Measurements from ENCODE around the gene INSIG1. TPM values are rescaled to one million over a fixed set of nuclear protein-coding genes. Genes with fewer than 3 reads are reported as not detected.
A peak's percentile ranks its signal among the peaks of the same experiment; 100 is the strongest.

Gene INSIG1
- total RNA-seq, 1 experiment from 2014 or later = 53.4 TPM

DNA sequence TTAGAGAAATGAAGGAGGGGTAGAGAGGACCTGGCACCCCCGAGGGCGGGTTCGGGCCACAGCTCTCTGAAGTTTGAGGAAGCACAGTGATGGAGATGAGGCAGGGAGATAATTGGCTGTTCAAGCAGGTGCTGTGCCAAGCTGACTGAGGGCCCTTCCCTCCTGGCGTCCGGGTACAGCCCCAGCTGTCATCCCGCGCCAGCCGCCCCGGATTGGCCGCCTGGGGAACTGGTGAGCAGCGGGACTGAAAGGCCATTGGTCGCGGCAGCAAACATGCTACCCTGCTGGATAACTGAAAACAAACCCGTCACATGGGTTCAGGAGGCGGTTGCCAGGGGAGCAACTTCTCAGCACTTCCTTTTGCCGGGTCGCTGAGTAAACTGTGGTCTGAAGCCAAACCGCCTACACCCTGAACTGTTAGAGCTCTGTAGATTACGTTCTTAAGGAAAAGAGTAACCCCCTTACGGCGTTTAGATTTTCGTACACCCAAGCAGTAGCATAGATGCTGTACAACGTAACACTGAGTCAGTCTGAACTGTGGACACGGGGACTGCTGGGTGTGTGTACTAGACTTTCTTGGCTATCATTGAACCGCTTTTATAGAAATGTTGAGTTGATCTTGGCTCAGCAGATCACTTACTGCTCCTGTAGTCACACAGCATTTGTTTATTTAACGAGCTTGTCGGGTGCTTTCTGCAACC is 1.3 kb downstream of the INSIG1 start:
- no peaks in the 10 kb centered on the region for H3K9me3 ChIP-seq (ENCODE audit: low read depth, low read length, poor library complexity, severe bottlenecking)
- H3K4me3 ChIP-seq (ENCODE audit: low read depth, low read length, poor library complexity, severe bottlenecking) = peak overlapping the region; percentile 93
- H3K4me1 ChIP-seq (ENCODE audit: insufficient read depth, low read length, poor library complexity, severe bottlenecking) = peaks cover 24% of the 10 kb centered on the region
- BruUV-seq (replicated peaks) = TSS peak; percentile 29
- ChIA-PET POLR2A (ENCODE audit: low non-redundant PET) (no interaction called here), CTCF (interaction anchor here (0.6 kb wide), 1 partner anchor 346 kb away, joined by 3 read pairs; no protein-coding TSS in a partner anchor)
- peak overlapping the region; percentile 90 for H3K27ac ChIP-seq (ENCODE audit: low read depth, low read length, poor library complexity, severe bottlenecking)
- intact Hi-C loops (cut with micrococcal nuclease; ENCODE audit: unreplicated experiment) = loop anchor here (5.0 kb wide), 1 partner anchor 297 kb away; the partner anchor contains the start of gene PAXIP1
- peak; percentile 94 for DNase-seq (ENCODE audit: low spot score)
- TF ChIP-seq EZH2 (IDR thresholded peaks at IDR 0.05; ENCODE audit: borderline replicate concordance, low read depth, low read length, poor library complexity, severe bottlenecking) = no peak
- TF ChIP-seq, protein P1, sequence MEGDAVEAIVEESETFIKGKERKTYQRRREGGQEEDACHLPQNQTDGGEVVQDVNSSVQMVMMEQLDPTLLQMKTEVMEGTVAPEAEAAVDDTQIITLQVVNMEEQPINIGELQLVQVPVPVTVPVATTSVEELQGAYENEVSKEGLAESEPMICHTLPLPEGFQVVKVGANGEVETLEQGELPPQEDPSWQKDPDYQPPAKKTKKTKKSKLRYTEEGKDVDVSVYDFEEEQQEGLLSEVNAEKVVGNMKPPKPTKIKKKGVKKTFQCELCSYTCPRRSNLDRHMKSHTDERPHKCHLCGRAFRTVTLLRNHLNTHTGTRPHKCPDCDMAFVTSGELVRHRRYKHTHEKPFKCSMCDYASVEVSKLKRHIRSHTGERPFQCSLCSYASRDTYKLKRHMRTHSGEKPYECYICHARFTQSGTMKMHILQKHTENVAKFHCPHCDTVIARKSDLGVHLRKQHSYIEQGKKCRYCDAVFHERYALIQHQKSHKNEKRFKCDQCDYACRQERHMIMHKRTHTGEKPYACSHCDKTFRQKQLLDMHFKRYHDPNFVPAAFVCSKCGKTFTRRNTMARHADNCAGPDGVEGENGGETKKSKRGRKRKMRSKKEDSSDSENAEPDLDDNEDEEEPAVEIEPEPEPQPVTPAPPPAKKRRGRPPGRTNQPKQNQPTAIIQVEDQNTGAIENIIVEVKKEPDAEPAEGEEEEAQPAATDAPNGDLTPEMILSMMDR (conservative IDR thresholded peaks at IDR 0.05; ENCODE audit: low read depth, low read length) = no peak
- H3K36me3 ChIP-seq (ENCODE audit: insufficient read depth, low read length, poor library complexity, severe bottlenecking) = peaks cover 49% of the 10 kb centered on the region
- H3K27me3 ChIP-seq (replicated peaks; ENCODE audit: insufficient read depth, low read depth, low read length, poor library complexity) = no peaks in the 10 kb centered on the region

DNA sequence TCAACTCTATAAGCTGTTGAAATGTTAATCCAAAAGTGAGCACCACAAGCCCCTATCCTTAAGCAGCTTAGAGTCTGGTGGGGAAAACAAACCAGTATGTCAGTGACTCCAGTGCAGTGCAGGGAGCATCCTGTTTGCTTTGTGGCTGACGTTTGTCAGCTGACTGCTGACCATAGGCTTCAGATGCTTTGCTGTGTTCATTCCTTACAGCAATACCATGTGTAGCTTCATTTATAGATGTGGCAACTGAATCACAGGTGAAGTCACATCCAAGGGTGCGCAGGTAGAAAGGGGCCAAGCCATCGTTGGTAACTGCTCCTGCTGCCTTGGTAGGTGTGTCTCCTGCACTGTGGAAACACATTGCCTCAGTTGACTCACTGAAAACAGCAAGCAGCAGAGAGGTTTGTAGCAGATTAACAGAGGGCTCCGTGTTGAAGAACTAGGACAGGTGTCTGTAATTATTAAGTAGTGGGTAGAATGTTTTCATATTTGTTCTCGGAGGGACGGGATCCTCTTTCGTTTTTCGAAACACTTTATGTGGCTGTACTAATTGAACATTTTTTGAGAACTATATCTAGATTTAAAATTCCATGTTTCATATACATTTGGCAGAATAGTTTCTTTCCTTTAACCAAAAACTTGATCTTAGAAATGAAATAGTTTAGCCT is 2.0 kb downstream of the INSIG1 start:
- DNase-seq (ENCODE audit: low spot score) = no peak
- Histone ChIP-seq H3K4me3 (ENCODE audit: low read depth, low read length, poor library complexity, severe bottlenecking) (peak overlapping the region; percentile 93), H3K36me3 (ENCODE audit: insufficient read depth, low read length, poor library complexity, severe bottlenecking) (peaks cover 55% of the 10 kb centered on the region), H3K27ac (ENCODE audit: low read depth, low read length, poor library complexity, severe bottlenecking) (no peak overlapping the region), H3K27me3 (replicated peaks; ENCODE audit: insufficient read depth, low read depth, low read length, poor library complexity) (no peaks in the 10 kb centered on the region), H3K9me3 (ENCODE audit: low read depth, low read length, poor library complexity, severe bottlenecking) (no peaks in the 10 kb centered on the region), H3K4me1 (ENCODE audit: insufficient read depth, low read length, poor library complexity, severe bottlenecking) (peaks cover 24% of the 10 kb centered on the region)
- CTCF ChIA-PET = no interaction called here
- no peak for TF ChIP-seq EZH2 (IDR thresholded peaks at IDR 0.05; ENCODE audit: borderline replicate concordance, low read depth, low read length, poor library complexity, severe bottlenecking)
- TF ChIP-seq, protein P1 (conservative IDR thresholded peaks at IDR 0.05; ENCODE audit: low read depth, low read length) = no peak
- POLR2A ChIA-PET (ENCODE audit: low non-redundant PET) = no interaction called here
- intact Hi-C loops (cut with micrococcal nuclease; ENCODE audit: unreplicated experiment) = loop anchor here (5.0 kb wide), 1 partner anchor 297 kb away; the partner anchor contains the start of gene PAXIP1
- no TSS peak for BruUV-seq (replicated peaks)

DNA sequence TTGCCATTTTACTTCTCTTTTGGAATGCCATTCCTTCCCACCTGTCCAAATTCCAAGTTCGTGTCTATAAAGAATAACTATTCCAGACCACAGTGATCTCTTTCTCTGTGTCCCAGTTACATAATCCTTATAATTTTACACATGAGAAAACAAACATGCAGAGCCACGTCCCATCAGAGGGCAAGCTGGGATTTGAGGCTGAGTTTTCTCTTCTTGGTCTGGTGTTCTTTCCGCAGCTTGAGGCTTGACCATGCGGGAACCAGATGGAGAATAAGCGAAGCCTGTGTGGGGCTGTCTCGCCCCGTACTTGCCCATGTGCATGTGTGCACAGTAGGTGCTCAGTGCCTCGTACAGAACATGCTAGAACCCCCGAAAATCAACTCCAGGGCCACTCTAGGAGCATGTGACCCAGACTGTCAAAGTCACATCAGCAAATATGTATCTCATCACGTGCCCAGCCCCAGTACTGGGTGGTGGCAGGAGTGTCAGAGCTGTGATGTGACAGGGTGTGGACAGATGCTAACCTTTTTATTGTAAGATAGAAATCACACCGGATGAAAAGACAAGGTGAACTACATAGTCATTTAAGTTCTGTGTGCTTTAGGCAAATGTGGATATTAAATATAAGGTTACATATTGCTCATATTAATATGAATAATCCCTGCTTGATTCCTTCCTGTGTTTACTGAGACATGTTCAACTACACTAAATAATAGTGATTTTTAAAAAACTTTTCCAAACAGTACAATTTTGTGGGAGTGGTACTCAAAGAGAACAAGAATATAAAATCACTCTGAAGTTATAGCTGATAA is 3.2 kb downstream of the INSIG1 start:
- Histone ChIP-seq H3K9me3 (ENCODE audit: low read depth, low read length, poor library complexity, severe bottlenecking) (no peaks in the 10 kb centered on the region), H3K4me3 (ENCODE audit: low read depth, low read length, poor library complexity, severe bottlenecking) (peak overlapping the region; percentile 93), H3K27ac (ENCODE audit: low read depth, low read length, poor library complexity, severe bottlenecking) (peak overlapping the region; percentile 24), H3K27me3 (replicated peaks; ENCODE audit: insufficient read depth, low read depth, low read length, poor library complexity) (no peaks in the 10 kb centered on the region), H3K4me1 (ENCODE audit: insufficient read depth, low read length, poor library complexity, severe bottlenecking) (peaks cover 24% of the 10 kb centered on the region), H3K36me3 (ENCODE audit: insufficient read depth, low read length, poor library complexity, severe bottlenecking) (peaks cover 65% of the 10 kb centered on the region)
- BruUV-seq (replicated peaks) = no TSS peak
- DNase-seq (ENCODE audit: low spot score) = no peak
- TF ChIP-seq, protein P1 (conservative IDR thresholded peaks at IDR 0.05; ENCODE audit: low read depth, low read length) = no peak
- TF ChIP-seq EZH2 (IDR thresholded peaks at IDR 0.05; ENCODE audit: borderline replicate concordance, low read depth, low read length, poor library complexity, severe bottlenecking) = no peak
- ChIA-PET CTCF (no interaction called here), POLR2A (ENCODE audit: low non-redundant PET) (no interaction called here)
- intact Hi-C loops (cut with micrococcal nuclease; ENCODE audit: unreplicated experiment) = no loop called here
